ENCODE data around the gene TBL1XR1. TPM values are rescaled to one million over a fixed set of nuclear protein-coding genes. Genes with fewer than 3 reads are reported as not detected.
A peak's percentile ranks its signal among the peaks of the same experiment; 100 is the strongest.

TBL1XR1 gene
- total RNA-seq, 1 experiment from 2014 or later, result 77.6 TPM

DNA sequence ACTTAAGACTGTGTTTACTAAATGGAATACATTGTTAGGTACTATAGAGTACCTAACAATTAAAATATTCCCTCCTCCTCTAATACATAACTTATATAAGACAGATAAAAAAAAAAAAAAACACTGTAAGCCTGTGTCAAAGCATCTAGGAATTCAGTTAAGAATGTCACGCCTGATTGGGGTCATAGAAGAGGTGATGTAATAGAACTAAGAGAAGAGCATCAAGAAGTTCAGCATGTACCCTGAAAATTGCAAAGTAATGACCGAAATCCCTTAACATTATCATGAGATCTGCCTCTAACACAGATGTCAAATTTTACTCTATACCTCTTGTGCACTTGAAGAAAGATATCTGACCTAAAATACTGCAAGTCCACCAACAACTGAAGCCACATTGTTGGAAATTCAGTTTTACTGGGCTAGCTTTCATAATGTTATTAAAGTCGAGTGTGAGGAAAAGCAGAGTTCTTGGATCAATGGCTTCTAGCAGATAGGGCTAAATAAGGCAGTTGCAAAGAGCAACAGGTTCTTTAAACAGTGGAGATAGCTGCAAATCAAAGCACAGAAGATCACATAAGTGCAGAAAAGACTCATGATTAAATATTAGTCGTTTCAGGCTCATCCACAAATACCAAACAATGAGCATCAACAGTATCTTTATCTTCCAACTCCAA is 75.0 kb downstream of the TBL1XR1 start:
- CTCF ChIA-PET, result no interaction called here
- Histone ChIP-seq H4K20me1 (ENCODE audit: low read length) (peaks cover 36% of the 10 kb centered on the region), H3K79me2 (ENCODE audit: low read length) (peaks cover 100% of the 10 kb centered on the region), H3K4me3 (ENCODE audit: low read length) (no peak overlapping the region), H3K9me3 (ENCODE audit: low read length) (no peaks in the 10 kb centered on the region), H3K27me3 (ENCODE audit: low read length) (no peaks in the 10 kb centered on the region), H3K27ac (ENCODE audit: low read length) (no peak overlapping the region), H3K9ac (ENCODE audit: low read length) (no peak overlapping the region), H3K4me1 (ENCODE audit: insufficient read depth, low read length) (peaks cover 26% of the 10 kb centered on the region), H3F3A (ENCODE audit: low read length, unreplicated experiment) (no peaks in the 10 kb centered on the region), H3K36me3 (ENCODE audit: low read depth, low read length) (no peaks in the 10 kb centered on the region), H3K4me2 (ENCODE audit: low read length) (no peak overlapping the region), H3K9me2 (replicated peaks; ENCODE audit: low read length) (no peaks in the 10 kb centered on the region), H2AFZ (ENCODE audit: low read length) (no peak overlapping the region)
- no peak for DNase-seq
- no peak for TF ChIP-seq EZH2phosphoT487 (IDR thresholded peaks at IDR 0.05; ENCODE audit: borderline replicate concordance, low read length)
- TF ChIP-seq, protein P1, sequence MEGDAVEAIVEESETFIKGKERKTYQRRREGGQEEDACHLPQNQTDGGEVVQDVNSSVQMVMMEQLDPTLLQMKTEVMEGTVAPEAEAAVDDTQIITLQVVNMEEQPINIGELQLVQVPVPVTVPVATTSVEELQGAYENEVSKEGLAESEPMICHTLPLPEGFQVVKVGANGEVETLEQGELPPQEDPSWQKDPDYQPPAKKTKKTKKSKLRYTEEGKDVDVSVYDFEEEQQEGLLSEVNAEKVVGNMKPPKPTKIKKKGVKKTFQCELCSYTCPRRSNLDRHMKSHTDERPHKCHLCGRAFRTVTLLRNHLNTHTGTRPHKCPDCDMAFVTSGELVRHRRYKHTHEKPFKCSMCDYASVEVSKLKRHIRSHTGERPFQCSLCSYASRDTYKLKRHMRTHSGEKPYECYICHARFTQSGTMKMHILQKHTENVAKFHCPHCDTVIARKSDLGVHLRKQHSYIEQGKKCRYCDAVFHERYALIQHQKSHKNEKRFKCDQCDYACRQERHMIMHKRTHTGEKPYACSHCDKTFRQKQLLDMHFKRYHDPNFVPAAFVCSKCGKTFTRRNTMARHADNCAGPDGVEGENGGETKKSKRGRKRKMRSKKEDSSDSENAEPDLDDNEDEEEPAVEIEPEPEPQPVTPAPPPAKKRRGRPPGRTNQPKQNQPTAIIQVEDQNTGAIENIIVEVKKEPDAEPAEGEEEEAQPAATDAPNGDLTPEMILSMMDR (conservative IDR thresholded peaks at IDR 0.05; ENCODE audit: low read depth, low read length), result no peak
- no peak for TF ChIP-seq EZH2 (IDR thresholded peaks at IDR 0.05; ENCODE audit: low read length, unreplicated experiment)
- POLR2A ChIA-PET (ENCODE audit: unreplicated experiment), result no interaction called here
- no TSS peak for BruUV-seq (replicated peaks)
- intact Hi-C loops (cut with micrococcal nuclease), result no loop called here
- ATAC-seq, result no peak

GRCh38 chr3:177119829-177120228 is 77.5 kb downstream of the TBL1XR1 start:
- no peak for DNase-seq
- Histone ChIP-seq H3K4me2 (ENCODE audit: low read length) (no peak overlapping the region), H3F3A (ENCODE audit: low read length, unreplicated experiment) (no peaks in the 10 kb centered on the region), H3K9me3 (ENCODE audit: low read length) (no peaks in the 10 kb centered on the region), H3K4me1 (ENCODE audit: insufficient read depth, low read length) (peaks cover 3% of the 10 kb centered on the region), H3K27me3 (ENCODE audit: low read length) (no peaks in the 10 kb centered on the region), H3K9ac (ENCODE audit: low read length) (no peak overlapping the region), H4K20me1 (ENCODE audit: low read length) (peaks cover 18% of the 10 kb centered on the region; the same call in 1 of the 2 replicates), H3K4me3 (ENCODE audit: low read length) (no peak overlapping the region), H3K36me3 (ENCODE audit: low read depth, low read length) (no peaks in the 10 kb centered on the region), H2AFZ (ENCODE audit: low read length) (no peak overlapping the region), H3K27ac (ENCODE audit: low read length) (no peak overlapping the region), H3K9me2 (replicated peaks; ENCODE audit: low read length) (no peaks in the 10 kb centered on the region), H3K79me2 (ENCODE audit: low read length) (peaks cover 100% of the 10 kb centered on the region)
- CTCF ChIA-PET, result no interaction called here
- no TSS peak for BruUV-seq (replicated peaks)
- POLR2A ChIA-PET (ENCODE audit: unreplicated experiment), result no interaction called here
- ATAC-seq, result no peak
- TF ChIP-seq EZH2 (IDR thresholded peaks at IDR 0.05; ENCODE audit: low read length, unreplicated experiment) (no peak), EZH2phosphoT487 (IDR thresholded peaks at IDR 0.05; ENCODE audit: borderline replicate concordance, low read length) (no peak)
- TF ChIP-seq, protein P1 (conservative IDR thresholded peaks at IDR 0.05; ENCODE audit: low read depth, low read length), result peak; percentile 27; the same call in 1 of the 2 replicates
- intact Hi-C loops (cut with micrococcal nuclease), result no loop called here

DNA sequence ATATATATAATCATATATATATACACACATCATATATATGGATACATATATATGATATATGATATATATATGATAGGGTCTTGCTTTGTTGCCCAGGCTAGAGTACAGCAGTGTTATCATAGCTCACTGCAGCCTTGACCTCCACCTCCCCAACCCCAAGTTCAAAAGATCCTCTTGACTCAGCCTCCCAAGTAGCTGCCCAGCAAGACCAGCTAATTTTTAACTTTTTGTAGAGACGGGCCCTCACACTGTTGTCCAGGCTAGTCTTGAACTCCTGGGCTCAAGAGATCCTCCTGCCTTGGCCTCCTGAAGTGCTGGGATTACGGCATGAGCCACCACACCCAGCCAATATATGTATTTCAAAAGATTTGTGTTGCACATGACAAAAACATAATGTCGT is 83.0 kb downstream of the TBL1XR1 start:
- ChIA-PET CTCF (no interaction called here), POLR2A (ENCODE audit: unreplicated experiment) (no interaction called here)
- Histone ChIP-seq H2AFZ (ENCODE audit: low read length) (no peak overlapping the region), H3K27ac (ENCODE audit: low read length) (no peak overlapping the region), H3K9me3 (ENCODE audit: low read length) (no peaks in the 10 kb centered on the region), H3K4me2 (ENCODE audit: low read length) (no peak overlapping the region), H4K20me1 (ENCODE audit: low read length) (peaks cover 11% of the 10 kb centered on the region; the same call in 1 of the 2 replicates), H3K4me1 (ENCODE audit: insufficient read depth, low read length) (peaks cover 5% of the 10 kb centered on the region; the same call in 1 of the 2 replicates), H3F3A (ENCODE audit: low read length, unreplicated experiment) (no peaks in the 10 kb centered on the region), H3K4me3 (ENCODE audit: low read length) (no peak overlapping the region), H3K9ac (ENCODE audit: low read length) (no peak overlapping the region), H3K9me2 (replicated peaks; ENCODE audit: low read length) (no peaks in the 10 kb centered on the region), H3K36me3 (ENCODE audit: low read depth, low read length) (no peaks in the 10 kb centered on the region), H3K79me2 (ENCODE audit: low read length) (peaks cover 98% of the 10 kb centered on the region), H3K27me3 (ENCODE audit: low read length) (no peaks in the 10 kb centered on the region)
- DNase-seq, result no peak
- BruUV-seq (replicated peaks), result no TSS peak
- TF ChIP-seq EZH2 (IDR thresholded peaks at IDR 0.05; ENCODE audit: low read length, unreplicated experiment) (no peak), EZH2phosphoT487 (IDR thresholded peaks at IDR 0.05; ENCODE audit: borderline replicate concordance, low read length) (no peak)
- TF ChIP-seq, protein P1 (conservative IDR thresholded peaks at IDR 0.05; ENCODE audit: low read depth, low read length), result no peak
- no peak for ATAC-seq
- intact Hi-C loops (cut with micrococcal nuclease), result no loop called here

All from PC-3 (cell line).